ENCODE results near the gene DNM1.
A peak's percentile ranks its signal among the peaks of the same experiment; 100 is the strongest.

Gene DNM1

GRCh38 chr9:128203024-128203706 lies at the start of gene DNM1:
DNM1 (plus strand) TSS chr9:128203379; CDS start chr9:128203471, 92 bp downstream.
- peak; percentile 99 for DNase-seq (ENCODE audit: low spot score)
- TF ChIP-seq, protein P1, sequence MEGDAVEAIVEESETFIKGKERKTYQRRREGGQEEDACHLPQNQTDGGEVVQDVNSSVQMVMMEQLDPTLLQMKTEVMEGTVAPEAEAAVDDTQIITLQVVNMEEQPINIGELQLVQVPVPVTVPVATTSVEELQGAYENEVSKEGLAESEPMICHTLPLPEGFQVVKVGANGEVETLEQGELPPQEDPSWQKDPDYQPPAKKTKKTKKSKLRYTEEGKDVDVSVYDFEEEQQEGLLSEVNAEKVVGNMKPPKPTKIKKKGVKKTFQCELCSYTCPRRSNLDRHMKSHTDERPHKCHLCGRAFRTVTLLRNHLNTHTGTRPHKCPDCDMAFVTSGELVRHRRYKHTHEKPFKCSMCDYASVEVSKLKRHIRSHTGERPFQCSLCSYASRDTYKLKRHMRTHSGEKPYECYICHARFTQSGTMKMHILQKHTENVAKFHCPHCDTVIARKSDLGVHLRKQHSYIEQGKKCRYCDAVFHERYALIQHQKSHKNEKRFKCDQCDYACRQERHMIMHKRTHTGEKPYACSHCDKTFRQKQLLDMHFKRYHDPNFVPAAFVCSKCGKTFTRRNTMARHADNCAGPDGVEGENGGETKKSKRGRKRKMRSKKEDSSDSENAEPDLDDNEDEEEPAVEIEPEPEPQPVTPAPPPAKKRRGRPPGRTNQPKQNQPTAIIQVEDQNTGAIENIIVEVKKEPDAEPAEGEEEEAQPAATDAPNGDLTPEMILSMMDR (IDR thresholded peaks at IDR 0.05; ENCODE audit: extremely low read depth, insufficient read depth, missing control alignments): peak; percentile 95
- in situ Hi-C loops (cut with MboI; ENCODE audit: low pct_unique_long_range_greater_than_20kb, low sequenced_read_pairs, unreplicated experiment): no loop called here

DNA sequence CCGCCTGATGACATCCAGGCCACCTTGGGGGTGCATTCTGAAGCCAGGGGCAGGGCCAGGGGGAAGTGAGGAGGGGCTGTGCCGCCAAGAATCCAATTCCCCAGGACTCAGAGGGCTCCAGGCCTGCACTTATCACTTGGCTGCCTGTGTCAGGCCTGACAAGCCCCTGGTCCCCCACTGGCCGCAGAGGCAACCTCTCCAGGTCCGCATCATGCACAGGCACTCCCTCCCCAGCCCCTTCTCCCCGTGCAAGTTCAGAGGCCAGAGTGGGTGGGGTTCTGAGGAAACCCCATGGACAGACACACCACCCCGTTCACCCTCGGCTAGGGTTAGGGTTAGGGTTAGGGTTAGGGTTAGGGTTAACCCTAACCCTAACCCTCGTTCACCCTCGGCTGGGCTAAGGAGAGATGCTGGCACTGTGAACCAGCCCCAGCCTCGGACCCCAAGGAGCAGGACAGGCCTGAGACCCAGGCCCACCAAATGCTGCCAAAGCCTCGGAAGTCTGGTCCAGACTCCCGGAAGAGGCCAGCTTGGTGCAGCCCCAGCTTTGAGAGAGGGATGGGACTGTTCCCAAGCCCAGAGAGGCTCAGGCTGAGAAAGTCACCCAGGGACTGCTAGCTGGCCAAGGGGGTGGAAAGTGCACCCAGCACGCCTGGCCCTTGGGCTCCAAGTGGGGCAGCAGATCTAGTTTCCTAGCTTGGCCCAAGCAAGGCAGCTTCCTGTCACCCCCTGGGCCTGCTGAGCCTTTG lies 49.1 kb upstream of the DNM1 start:
- TF ChIP-seq, protein P1 (IDR thresholded peaks at IDR 0.05; ENCODE audit: extremely low read depth, insufficient read depth, missing control alignments): no peak
- no peak for DNase-seq (ENCODE audit: low spot score)
- in situ Hi-C loops (cut with MboI; ENCODE audit: low pct_unique_long_range_greater_than_20kb, low sequenced_read_pairs, unreplicated experiment): no loop called here

DNA sequence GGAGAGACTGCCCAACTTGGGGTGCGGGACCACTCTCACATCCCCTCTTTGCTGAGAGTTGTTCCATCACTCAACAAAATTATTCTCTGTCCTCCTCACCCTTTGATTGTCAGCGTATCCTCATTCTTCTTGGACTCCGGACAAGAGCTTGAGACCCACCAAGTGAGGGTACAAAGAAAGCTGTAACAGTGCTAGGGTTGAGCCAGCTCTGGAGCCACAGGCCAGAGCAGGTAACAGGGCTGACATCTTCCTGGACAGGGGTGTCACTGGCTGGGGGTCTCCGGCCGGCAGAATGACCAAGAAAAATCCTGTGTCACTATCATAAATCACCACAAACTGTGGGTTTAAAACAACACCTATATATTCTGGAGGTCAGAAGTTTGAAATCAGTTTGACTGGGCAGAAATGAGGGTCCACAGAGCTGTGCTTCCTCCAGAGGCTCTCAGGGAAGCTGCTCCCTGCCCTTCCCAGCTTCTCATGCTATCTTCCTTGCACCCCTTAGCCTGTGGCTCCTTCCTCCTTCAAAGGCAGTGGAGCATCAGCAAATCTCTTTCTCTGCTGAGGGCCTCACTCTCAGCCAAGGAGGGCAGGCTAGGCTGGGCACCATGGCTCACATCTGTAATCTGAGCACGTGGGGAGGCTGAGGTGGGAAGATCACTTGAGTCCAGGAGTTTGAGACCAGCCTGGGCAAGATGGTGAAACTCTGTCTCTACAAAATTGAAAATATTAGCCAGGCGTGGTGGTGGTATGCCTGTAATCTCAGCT lies 47.3 kb upstream of the DNM1 start:
- in situ Hi-C loops (cut with MboI; ENCODE audit: low pct_unique_long_range_greater_than_20kb, low sequenced_read_pairs, unreplicated experiment): no loop called here
- no peak for DNase-seq (ENCODE audit: low spot score)
- TF ChIP-seq, protein P1 (IDR thresholded peaks at IDR 0.05; ENCODE audit: extremely low read depth, insufficient read depth, missing control alignments): no peak

DNA sequence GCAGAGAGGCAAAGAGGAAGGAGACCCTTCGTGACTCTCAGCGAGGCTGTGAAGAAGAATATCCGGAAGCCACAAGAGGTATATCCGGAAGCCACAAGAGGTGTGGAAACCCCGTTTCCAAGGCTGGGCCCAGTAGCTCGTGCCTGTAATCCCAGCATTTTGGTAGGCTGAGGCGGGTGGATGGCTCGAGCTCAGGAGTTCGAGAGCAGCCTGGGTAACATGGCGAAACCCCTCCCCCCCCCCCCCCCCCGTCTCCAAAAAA lies 43.7 kb upstream of the DNM1 start:
- TF ChIP-seq, protein P1 (IDR thresholded peaks at IDR 0.05; ENCODE audit: extremely low read depth, insufficient read depth, missing control alignments): no peak
- DNase-seq (ENCODE audit: low spot score): peak; percentile 58
- in situ Hi-C loops (cut with MboI; ENCODE audit: low pct_unique_long_range_greater_than_20kb, low sequenced_read_pairs, unreplicated experiment): no loop called here

- in situ Hi-C loops (cut with MboI; ENCODE audit: low pct_unique_long_range_greater_than_20kb, low sequenced_read_pairs, unreplicated experiment): no loop called here
- DNase-seq (ENCODE audit: low spot score): peak; percentile 100
- TF ChIP-seq, protein P1 (IDR thresholded peaks at IDR 0.05; ENCODE audit: extremely low read depth, insufficient read depth, missing control alignments): no peak
Measured at GRCh38 chr9:128159784-128160602, 43.2 kb upstream of the DNM1 start, which contains the start of gene BBLN. BBLN (plus strand) TSS chr9:128160265; CDS start chr9:128160408, 143 bp downstream.

- DNase-seq (ENCODE audit: low spot score): peak; percentile 77
- TF ChIP-seq, protein P1 (IDR thresholded peaks at IDR 0.05; ENCODE audit: extremely low read depth, insufficient read depth, missing control alignments): no peak
- in situ Hi-C loops (cut with MboI; ENCODE audit: low pct_unique_long_range_greater_than_20kb, low sequenced_read_pairs, unreplicated experiment): no loop called here
Measured at GRCh38 chr9:128160603-128160987, 42.6 kb upstream of the DNM1 start.

Measured in GM13977 (cell line).